GM04504 (cell line): ENCODE results near the gene LAMTOR4.

Source experiments
- DNase-seq: peaks from one replicate; pipeline ENCODE4 v3.0.0-alpha.2; 2012; ENCODE audit warnings: low read depth

Gene LAMTOR4

DNA sequence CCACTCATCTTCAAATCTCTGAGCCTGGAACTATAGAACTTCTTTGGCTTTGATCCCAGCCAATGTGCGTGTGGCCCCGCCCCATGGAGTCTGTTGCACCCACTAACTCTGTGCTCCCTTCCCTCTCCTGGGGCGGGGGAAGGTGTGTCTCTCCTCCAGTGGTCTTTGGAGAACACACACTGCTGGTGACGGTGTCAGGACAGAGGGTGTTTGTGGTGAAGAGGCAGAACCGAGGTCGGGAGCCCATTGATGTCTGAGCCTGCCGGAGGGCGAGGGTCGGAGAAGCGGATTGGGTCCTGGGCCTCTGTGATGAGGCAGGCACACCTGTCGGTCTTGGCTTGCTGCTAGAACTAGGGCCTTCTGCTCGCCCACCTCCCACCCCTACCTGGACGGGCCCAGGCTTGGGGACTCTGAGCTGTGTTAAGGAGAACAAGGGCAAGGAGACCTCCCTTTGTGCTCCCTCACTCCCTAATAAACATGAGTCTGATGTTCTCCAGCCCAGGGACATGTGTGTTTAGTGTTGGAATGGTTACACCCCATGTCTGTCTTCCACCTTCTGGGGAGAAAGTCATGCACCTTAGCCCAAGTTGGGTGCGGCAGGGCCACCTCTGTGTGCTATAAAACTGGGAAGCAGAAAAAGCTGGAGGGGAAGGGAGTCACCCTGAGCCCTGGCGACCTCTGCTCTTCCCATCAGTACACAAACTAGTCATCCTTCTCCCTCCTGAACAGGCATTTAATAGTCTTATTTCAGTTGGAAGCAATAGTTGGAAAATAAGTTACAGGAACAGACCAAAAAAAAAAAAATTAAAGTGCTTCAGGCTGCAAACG lies 5.2 kb downstream of the LAMTOR4 start:
- DNase-seq = no peak

DNA sequence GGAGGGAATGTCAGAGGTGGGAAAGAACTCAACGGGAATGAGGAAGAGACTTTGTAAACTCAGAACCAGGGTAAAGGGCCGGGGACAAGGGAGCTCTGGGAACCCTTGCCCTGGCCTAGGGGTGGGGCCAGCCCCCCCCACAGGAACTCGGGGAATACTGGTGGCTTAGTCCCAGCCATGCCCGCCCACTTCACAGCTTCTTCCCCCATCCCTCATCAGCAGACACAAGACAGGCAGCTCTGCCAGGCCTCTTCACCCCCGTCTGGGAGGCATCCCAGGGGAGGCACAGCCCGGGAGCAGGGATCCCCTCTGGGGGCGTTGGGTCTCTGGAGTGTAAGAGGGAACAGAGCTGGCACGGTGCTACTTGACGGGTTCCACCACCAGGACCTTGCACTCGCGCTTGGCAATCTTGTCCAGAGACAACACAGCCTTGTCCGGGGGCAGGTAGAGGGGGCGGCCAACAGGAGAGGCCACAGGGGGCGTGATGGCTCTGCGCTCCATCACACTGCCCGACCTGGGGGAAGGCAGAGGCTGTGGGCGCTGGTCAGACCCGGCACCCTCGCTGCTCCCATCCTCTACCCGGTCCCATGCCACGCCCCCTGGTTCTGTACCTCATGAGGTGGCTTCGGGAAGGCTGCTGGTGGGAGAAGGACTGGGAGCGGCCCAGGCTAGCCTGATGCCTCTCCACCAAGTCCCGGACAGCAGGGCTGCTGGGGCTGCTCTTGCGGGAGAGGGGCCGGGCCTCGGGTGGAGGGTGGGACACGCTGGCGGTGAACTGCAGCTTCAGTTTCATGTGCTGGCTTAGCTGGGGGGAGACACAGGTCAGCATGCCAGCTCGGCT lies 6.2 kb downstream of the LAMTOR4 start:
- DNase-seq = no peak

DNA sequence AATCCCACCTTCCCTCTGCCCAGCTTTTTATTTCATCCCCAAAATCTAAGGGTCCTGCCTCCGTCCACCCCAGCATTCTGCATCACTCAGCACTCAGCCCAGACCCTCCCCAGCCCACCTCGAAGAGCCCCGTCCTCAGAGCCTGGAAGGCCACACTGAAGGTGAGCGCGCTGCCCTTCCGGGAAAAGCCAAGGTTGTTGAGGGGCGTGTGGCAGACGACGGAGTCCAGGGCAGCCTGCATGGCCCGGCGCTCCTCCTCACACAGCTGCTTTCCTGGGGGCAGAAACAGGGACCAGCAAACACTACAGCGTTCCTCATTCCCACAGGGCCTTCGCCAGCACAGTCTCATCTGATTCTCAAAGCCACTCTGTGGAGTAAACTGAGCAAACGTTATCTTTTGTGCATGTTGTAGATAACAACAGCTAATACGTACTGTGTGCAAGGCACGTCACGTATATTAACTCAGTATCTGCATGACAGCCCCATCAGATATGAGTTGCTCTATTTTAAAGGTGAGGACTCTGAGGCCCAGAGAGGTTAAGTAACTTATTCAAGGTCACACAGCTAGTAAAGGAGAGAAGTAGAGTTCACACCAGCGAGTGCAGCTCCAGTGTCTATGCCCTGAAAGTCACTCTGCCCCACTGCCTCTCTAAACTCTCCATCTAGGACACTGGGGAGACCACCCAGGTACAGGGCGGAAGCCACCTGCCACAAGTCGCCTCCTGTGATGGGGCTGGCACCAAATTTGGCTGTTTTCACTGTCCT lies 7.0 kb downstream of the LAMTOR4 start:
- DNase-seq = no peak

DNA sequence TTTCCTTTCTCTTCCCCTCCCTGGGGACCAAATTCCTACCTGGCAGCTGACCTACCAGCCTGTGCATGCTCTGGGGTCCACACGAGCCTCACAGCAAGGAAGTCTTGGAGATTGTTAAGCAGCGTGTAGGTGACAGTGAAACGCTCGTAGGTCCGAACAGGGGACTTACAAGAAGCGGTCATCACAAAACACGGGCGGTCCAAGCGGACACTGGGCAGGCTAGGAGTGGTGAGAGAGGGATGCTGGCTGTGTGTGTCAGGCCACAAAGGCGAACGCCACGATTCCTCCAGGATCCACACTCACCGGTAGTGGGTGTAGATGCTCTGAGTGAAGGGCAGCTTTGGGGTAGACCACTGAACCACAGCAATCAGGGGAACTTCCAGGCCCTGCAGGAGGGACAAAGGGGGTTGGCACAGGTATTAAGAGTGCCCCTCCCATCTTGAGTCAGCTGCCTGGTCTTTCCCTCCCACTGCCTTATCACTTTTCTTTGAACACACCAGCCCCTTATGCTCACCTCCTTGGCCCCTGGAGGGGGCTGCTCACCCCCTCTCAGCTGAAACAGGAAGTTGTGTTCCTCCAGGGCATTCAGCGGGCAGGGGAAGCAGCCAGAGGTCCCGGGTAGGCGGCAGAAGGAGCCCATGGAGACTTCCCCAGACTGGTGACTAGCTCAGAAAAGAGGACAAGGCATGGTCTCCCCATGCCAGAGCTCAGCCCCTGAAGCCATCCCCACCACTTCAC lies 7.8 kb downstream of the LAMTOR4 start:
- no peak for DNase-seq

DNA sequence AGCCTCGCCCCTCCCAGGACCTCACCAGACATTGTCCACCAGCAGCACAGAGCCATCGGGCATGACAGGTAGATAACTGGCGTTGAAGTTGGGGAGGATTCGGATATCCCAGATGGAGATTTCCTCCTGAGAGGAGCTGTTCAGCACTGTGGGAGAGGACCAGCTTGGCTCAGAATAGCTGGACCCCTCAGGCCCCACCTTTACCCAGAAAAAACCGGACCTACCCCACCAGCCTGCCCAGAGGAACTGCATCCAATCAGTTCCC lies 8.3 kb downstream of the LAMTOR4 start:
- DNase-seq = no peak

DNA sequence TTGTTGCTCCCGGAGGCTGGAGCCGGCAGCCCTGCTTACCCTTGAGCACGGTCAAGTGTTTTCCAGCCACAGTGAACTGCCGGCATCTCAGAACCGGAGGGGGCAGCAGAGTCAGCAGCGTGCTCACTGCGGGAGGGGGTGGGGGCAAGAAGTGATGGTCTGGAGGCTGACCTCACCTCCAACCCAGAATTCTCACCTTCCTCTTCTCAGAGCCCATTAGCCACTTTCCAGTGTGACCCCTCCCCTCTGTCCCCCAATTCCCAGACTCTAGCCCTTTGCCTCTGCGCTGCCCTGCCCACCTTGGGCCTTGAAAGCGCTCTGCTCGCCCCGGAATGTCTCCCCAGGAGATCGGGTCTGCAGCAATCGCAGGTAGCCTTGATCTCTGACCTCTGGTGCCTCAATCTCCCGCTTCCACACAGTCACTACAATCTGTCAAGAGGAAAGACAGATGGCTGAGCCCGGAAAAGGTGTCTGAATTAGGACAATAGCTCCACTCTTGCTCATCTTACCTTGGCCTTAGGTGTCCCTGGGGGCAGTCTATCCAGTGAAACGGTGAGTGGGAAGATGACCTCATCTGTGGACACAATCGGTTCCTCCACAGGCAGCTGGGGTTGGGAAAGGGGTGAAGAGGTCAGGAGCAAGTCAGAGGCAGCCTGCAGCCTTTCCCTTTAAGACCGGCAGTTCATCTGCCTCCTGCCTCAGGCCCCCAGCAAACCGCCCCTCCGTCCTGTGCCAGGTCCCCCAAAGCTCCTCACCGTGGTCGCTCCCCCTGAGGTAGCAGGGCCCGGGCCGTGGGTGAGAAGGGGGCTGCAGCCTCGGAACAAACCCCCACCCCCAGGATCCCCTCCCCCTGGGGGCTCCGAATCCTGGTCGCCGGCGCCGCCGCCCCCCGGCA lies 8.9 kb downstream of the LAMTOR4 start:
- DNase-seq = no peak

DNA sequence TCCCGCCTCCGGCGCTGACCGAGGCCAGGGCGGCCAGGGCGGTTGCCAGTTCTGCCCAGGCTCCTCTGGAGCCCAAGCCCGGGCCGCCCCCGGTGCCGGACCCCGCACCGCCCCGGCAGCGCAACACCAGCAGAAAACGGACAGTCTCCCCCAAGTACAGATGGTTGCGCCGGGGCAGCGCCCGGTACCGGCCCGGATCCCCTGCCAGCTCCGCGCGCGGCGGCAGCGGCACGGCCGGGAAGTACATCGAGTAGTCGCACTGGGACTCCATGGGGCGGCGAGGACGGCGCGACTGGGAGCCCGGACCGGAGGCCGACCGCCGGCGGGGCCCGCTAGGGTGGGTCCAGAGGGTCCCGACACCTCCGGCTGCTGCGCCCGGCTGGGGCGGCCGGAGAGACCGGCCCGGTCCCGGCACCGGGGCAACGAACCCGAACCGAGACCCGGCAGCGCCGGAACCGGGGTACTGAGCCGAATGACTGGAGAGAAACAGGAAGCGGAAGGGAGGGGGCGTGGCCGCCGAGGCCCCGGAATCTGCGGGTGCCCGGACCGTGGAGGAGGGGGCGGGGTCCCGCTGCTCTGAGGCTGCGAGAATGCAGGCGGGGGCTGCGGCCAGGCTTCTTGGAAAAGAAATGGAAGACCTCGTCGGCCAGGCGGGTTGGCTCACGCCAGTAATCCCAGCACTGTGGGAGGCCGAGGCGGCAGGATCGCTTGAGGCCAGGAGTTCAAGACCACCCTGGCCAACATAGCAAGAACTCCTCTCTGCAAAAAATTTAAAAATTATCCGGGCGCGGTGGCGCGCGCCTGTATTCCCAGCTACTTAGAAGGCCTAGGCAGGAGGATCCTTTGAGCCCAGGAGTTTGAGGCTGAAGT lies 9.7 kb downstream of the LAMTOR4 start, which contains the start of gene TRAPPC14:
TRAPPC14 (minus strand) TSS at position 495 of the 870 bp plus-strand sequence; CDS start at position 271, 224 bp downstream.
- no peak for DNase-seq

DNA sequence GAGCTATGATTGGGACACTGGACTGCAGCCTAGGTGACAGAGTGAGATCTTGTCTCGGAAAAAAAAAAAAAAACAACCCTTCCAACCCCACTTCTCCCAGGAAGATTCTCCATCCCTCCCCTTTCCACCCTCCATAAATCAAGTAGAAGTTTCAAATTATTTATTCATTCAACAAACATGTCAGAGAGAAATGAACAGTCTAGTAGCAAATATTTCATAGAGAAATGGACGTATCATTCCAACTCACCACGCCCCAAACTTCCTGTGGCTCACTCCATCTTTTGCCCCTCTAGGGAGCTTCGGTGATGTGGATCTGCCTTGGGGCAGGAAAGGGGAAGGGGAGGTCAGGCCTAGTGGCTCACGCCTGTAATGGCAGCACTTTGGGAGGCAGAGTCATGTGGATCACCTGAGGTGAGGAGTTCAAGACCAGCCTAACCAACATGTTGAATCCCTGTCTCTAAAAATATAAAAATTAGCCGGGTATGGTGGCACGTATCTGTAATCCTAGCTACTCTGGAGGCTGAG lies 10.4 kb downstream of the LAMTOR4 start:
- no peak for DNase-seq

DNA sequence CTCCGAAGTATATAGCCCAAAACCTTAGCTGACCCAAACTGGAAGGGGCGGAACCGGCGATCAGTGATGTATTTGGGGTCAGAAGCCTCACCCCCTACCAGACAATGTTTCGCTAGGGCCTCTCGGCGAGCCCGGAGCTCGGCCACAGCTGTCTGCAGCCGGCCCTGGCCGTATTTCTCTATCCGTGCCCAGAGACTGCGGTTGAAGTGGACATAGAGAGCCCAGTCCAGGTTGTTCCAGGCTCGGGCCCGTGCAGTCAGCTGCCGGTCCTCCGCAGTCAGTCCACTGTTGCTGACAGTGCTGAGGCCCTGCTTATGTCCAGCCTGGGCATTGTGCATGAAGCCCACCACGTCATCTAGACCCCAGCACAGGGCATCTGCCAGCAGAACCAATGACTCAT lies 11.3 kb downstream of the LAMTOR4 start:
- DNase-seq = no peak

DNA sequence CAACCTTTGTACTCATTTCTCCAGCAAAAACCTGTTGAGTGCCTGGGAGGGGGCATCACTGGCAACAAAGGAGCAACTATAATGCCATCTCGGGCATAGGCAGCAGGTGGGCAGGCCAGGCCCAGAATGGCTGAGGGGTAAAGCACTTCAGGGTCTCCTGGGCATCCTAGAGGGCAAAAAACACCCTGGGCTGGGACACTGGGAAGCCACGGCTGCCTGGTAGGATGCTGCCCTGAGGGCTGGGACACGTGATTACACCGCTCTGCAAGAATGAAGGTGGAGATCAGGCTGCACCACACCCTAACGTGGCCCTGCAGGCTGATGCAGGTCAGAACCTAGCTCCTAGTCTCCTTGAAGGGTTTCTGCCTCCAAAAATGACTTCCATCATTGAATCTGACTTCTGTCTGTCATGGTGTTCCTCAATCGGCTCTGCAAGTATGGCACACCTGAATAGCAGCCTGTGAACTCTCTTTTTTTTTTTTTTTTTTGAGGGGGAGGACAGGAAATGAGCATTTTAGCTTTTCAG lies 14.4 kb downstream of the LAMTOR4 start:
- no peak for DNase-seq

DNA sequence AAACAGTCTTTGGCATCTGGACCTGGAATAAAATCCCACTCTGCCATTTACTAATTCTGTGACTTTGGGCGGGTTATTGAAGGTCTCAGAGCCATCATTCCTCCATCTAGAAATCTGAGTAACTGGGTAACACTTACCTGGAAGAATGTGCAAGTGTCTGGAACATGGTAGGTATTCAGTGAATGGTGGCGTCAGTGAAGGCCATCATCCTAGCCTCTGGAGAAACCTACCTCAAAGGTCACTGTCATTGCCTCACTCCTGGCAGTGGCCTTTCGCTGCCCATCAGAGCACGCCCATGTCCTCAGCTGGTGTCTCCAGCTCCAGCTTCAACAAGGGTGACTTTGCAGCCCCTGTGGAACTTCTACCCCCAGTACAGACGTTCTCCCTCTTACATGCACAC lies 15.2 kb downstream of the LAMTOR4 start:
- no peak for DNase-seq

DNA sequence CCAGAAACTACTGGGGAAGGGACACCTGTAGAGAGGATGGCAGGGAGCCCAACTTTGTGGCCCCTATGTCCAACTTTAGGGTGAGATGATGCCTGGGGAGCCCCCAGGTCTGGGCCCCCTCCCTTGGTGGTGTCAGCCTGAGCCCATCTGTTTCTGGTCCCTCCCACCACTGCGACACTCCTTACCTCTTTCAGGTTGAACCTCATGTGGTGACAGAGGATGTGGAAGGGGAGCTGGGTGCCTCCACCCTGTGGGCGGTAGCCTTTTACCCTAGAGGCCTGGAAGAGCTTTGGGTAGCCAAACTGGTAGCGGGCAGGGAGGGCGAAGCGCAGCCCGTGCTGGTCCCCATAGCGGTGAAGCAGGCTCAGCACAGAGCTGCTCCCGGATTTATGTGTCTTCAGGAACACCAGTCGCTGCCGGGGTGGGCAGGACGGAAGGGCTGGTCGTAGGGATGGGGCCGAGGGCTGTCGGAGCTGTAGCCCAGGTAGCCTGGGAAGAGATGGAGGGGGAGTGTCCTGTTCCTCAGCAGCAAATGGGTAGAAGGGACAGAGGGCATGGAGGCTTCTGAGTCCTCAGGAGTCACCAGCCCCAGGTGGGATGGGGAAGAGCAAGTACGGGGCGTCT lies 17.7 kb downstream of the LAMTOR4 start:
- no peak for DNase-seq

DNA sequence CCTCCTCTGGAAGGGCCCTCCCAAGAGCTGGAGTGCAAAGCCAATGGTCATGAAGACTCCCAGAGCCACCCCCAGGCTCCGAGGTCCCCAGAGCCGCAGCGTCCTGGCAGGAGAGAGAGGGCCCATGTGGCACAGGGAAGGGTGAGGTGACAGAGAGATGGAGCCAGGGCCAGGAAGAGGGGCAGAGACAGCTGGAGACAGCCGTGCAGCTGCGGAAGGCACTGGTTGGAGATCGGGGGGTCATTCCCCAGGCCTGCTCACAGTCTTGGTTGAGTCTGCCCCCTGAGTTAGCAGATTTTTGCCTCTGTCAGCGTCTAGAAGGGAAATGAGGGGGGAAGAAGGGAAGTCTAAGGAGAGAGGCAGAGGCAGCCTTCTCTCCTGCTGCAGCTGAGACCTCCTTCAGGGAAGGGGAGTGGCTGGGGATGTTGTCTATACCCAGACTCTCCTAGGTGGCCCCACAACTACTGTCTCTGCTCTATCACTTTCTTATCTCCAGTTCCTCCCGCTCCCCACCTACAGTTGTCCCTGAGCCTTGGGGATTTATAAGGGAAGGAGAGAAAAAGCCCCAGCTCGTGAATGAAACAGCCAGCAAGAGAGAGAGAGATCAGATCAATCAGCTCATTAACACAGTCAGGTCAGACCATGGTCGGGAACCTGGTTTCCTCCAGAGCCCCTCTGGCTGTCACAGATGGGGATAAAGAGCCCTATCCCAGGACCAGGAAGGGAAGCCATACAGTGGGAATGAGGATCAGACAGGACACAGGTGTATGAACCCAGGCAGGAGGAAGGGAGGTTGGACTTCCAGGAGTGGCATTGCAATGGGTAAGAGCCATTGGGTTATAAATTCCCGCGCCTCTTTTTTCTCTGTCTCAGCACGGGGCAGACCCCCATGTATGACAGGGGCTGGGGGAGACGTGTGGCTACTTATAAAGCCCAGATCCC lies 18.5 kb downstream of the LAMTOR4 start:
- DNase-seq = no peak

DNA sequence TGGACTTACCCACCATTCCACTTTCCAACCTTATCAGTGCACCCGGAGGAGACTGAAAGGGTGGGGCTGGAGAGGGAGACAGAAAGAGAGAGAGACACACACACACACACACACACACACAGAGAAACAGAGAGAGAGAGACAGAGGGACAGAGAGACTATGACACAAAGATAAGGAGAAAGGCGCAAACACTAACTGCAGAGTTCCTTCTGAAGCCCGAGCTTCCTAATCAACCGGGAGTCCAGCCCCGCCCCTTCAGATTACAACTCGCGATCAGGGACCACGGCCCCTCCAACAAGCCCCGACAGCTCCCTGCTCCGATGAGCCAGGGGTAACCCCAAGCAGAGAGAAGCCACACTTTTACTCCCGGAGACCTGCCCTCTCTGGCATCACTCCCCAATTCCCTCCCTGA lies 19.2 kb downstream of the LAMTOR4 start:
- no peak for DNase-seq

DNA sequence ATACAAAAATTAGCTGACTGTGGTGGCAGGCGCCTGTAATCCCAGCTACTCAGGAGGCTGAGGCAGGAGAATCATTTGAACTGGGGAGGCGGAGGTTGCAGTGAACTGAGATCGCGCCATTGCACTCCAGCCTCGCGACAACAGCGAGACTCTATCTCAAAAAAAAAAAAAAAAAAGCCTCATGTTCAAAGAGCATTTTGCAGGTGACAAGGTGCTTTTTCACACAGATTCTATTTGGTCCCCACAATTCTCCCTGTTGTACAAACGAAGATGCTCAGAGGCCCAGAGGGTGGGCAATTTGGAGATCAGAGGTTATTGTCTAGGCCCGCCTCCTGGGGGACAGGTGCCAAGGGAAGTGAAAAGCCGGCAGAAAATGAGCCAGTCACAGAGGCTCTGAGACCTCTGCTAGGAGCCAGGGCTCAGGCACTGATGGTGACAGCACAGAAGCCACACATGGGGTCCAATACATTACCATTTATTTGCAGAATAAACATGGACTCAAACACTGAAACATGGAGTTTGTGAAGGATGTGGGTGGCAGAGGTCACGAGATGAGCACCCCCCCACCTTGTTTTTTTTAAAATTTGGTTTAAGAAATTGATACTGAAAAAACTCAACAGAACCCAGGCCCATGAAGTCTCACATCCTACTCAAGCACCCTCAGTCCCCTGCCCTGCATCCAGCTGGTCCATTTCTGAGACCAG lies 20.6 kb downstream of the LAMTOR4 start:
- DNase-seq = no peak

DNA sequence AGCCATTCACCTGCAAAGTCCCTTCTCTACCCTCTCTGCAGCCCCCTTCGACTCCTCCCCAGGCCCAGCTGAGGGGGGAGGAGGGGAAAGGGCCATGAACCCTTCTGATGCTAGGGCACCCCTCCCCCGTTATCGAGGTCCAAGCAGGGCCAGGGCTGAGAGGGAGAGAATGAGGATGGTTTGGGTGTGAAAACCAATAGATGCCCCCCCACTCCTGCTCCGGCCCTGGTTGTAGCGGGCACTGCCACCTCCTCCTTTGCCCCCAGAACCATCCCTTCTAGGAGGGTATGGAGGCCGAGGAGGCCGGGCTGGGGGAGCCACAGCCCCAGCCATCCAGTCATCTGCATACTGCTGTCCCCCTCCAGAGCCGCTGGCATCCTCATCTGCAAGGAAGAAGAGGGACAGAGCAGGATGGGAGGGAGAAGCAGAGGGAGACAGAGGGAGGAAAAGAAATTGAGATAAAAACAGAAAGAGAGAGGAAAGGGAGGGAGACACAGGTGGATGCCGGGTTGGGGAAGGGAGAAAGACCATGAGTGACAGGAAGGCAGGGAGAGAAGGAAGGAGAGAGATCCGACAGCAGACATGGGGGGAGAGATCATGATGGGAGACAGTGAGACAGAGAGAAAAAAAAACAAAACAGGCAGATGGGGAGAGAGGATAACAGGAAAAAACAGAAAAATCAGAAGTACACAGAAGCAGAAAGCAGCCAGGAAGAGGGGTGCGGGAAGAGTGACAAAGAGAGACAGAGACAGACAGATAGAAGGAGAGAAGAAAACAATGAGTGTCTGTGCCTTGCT lies 21.6 kb downstream of the LAMTOR4 start:
- no peak for DNase-seq
